Endothelial cell (in vitro differentiated cells): ENCODE measurements around the gene ZMAT3. TPM values are rescaled to one million over a fixed set of nuclear protein-coding genes. Genes with fewer than 3 reads are reported as not detected.
"Not testable (repeated sequence)": the region's sequence is repeated elsewhere in the genome, so short reads cannot be mapped to it uniquely, and the experiment has no call there.

Source experiments
- DNase-seq: peaks from one replicate; pipeline ENCODE4 v3.0.0; 2021; ENCODE audit warnings: low spot score
- H3K27ac Mint-ChIP-seq: one replicate; pipeline ENCODE4 v1.8.0; 2021; ENCODE audit warnings: mixed read lengths, inconsistent platforms; ENCODE audit not compliant: unreplicated experiment
- H3K27me3 Mint-ChIP-seq: one replicate; pipeline ENCODE4 v1.8.0; 2021; ENCODE audit warnings: mild to moderate bottlenecking, moderate library complexity, mixed read lengths, inconsistent platforms; ENCODE audit not compliant: unreplicated experiment
- H3K36me3 Mint-ChIP-seq: one replicate; pipeline ENCODE4 v1.8.0; 2021; ENCODE audit warnings: mild to moderate bottlenecking, low read depth, mixed read lengths, inconsistent platforms; ENCODE audit not compliant: unreplicated experiment
- H3K4me1 Mint-ChIP-seq: one replicate; pipeline ENCODE4 v1.8.0; 2021; ENCODE audit warnings: mild to moderate bottlenecking, mixed read lengths, inconsistent platforms; ENCODE audit not compliant: unreplicated experiment
- H3K4me3 Mint-ChIP-seq: one replicate; pipeline ENCODE4 v1.8.0; 2021; ENCODE audit warnings: mild to moderate bottlenecking, mixed read lengths, inconsistent platforms; ENCODE audit not compliant: unreplicated experiment
- H3K9me3 Mint-ChIP-seq: one replicate; pipeline ENCODE4 v1.8.0; 2021; ENCODE audit warnings: mixed read lengths, inconsistent platforms; ENCODE audit not compliant: unreplicated experiment
- CTCF ChIP-seq: fragments of 200-600 bp; sonication (generic); IDR thresholded peaks from one replicate; pipeline ENCODE4 v1.5.0; 2021; ENCODE audit warnings: antibody characterized with exemption; ENCODE audit not compliant: unreplicated experiment
- total RNA-seq: library from RNA; stranded (reverse); fragmentation: NEBNext Ultra II Directional; extraction: Animal tissue kit (Norgen Biotek cat#: 25700); gene quantifications from one replicate; pipeline ENCODE4 v1.2.1, GENCODE V29; 2021; ENCODE audit not compliant: unreplicated experiment

The ZMAT3 gene
- total RNA-seq, 1 donor from 2014 or later = 44.5 TPM

GRCh38 chr3:179063945-179064560, 7.6 kb downstream of the ZMAT3 start:
- no peak overlapping the region for H3K27ac Mint-ChIP-seq
- no peak overlapping the region for H3K4me3 Mint-ChIP-seq
- TF ChIP-seq CTCF = no peak
- peaks cover 23% of the 10 kb centered on the region for H3K36me3 Mint-ChIP-seq
- H3K9me3 Mint-ChIP-seq = no peaks in the 10 kb centered on the region
- no peak for DNase-seq
- H3K4me1 Mint-ChIP-seq = peaks cover 7% of the 10 kb centered on the region
- peaks cover 3% of the 10 kb centered on the region for H3K27me3 Mint-ChIP-seq

- DNase-seq = no peak
- no peak for TF ChIP-seq CTCF
- Mint-ChIP-seq H3K4me3 (no peak overlapping the region), H3K27ac (no peak overlapping the region), H3K27me3 (no peaks in the 10 kb centered on the region), H3K36me3 (peaks cover 30% of the 10 kb centered on the region), H3K9me3 (no peaks in the 10 kb centered on the region), H3K4me1 (peaks cover 2% of the 10 kb centered on the region)
Observed at GRCh38 chr3:179056326-179056725, 15.3 kb downstream of the ZMAT3 start.

- not testable (repeated sequence) for H3K4me3 Mint-ChIP-seq, H3K4me1 Mint-ChIP-seq, H3K27me3 Mint-ChIP-seq, H3K27ac Mint-ChIP-seq, DNase-seq, H3K9me3 Mint-ChIP-seq
- H3K36me3 Mint-ChIP-seq = peaks cover 23% of the 10 kb centered on the region
Observed at GRCh38 chr3:179054565-179054964, 17.0 kb downstream of the ZMAT3 start.

GRCh38 chr3:179046497-179047353, 24.9 kb downstream of the ZMAT3 start:
- TF ChIP-seq CTCF = no peak
- peaks cover 6% of the 10 kb centered on the region for H3K4me1 Mint-ChIP-seq
- DNase-seq = no peak
- no peak overlapping the region for H3K27ac Mint-ChIP-seq
- H3K4me3 Mint-ChIP-seq = no peak overlapping the region
- H3K36me3 Mint-ChIP-seq = peaks cover 10% of the 10 kb centered on the region
- H3K27me3 Mint-ChIP-seq = no peaks in the 10 kb centered on the region
- no peaks in the 10 kb centered on the region for H3K9me3 Mint-ChIP-seq

GRCh38 chr3:179045719-179046402, 25.7 kb downstream of the ZMAT3 start:
- H3K27ac Mint-ChIP-seq = no peak overlapping the region
- H3K27me3 Mint-ChIP-seq = peaks cover 2% of the 10 kb centered on the region
- no peaks in the 10 kb centered on the region for H3K9me3 Mint-ChIP-seq
- H3K4me3 Mint-ChIP-seq = no peak overlapping the region
- TF ChIP-seq CTCF = no peak
- peaks cover 7% of the 10 kb centered on the region for H3K36me3 Mint-ChIP-seq
- no peak for DNase-seq
- peaks cover 6% of the 10 kb centered on the region for H3K4me1 Mint-ChIP-seq

GRCh38 chr3:179038899-179039251, 32.7 kb downstream of the ZMAT3 start:
- not testable (repeated sequence) for H3K27ac Mint-ChIP-seq, H3K27me3 Mint-ChIP-seq, H3K9me3 Mint-ChIP-seq, DNase-seq, H3K4me3 Mint-ChIP-seq
- H3K36me3 Mint-ChIP-seq = peaks cover 21% of the 10 kb centered on the region
- peaks cover 14% of the 10 kb centered on the region for H3K4me1 Mint-ChIP-seq
